ENCODE data around the gene DCTN3.

GRCh38 chr9:34594177-34594576, 26.1 kb downstream of the DCTN3 start:
- no peak for TF ChIP-seq CREB1 (CRISPR knock-in tag; IDR thresholded peaks at IDR 0.05)
- TF ChIP-seq GRHL2 (CRISPR knock-in tag; IDR thresholded peaks at IDR 0.05; ENCODE audit: insufficient replicate concordance, severe bottlenecking) = no peak
- TF ChIP-seq JUN (CRISPR knock-in tag; IDR thresholded peaks at IDR 0.05) = no peak
- TF ChIP-seq ZNF317 (CRISPR knock-in tag; IDR thresholded peaks at IDR 0.05; ENCODE audit: borderline replicate concordance, low read depth) = no peak
